Measurements from ENCODE around the gene CSF1R.

- no peak for TF ChIP-seq POLR2AphosphoS5 (IDR thresholded peaks at IDR 0.05)
- TF ChIP-seq POLR2A (IDR thresholded peaks at IDR 0.05): no peak
- TF ChIP-seq CTCF (IDR thresholded peaks at IDR 0.05 in 8 of 11, conservative IDR thresholded peaks at IDR 0.05 in 3 of 11): no peak
Measured at GRCh38 chr5:150057511-150057910, 28.8 kb downstream of the CSF1R start.

Data from spleen (tissue), 7 donors.